ENCODE data around the gene RAMP3.

GRCh38 chr7:45118292-45118691 is 39.3 kb upstream of the RAMP3 start:
- TF ChIP-seq, protein P1, sequence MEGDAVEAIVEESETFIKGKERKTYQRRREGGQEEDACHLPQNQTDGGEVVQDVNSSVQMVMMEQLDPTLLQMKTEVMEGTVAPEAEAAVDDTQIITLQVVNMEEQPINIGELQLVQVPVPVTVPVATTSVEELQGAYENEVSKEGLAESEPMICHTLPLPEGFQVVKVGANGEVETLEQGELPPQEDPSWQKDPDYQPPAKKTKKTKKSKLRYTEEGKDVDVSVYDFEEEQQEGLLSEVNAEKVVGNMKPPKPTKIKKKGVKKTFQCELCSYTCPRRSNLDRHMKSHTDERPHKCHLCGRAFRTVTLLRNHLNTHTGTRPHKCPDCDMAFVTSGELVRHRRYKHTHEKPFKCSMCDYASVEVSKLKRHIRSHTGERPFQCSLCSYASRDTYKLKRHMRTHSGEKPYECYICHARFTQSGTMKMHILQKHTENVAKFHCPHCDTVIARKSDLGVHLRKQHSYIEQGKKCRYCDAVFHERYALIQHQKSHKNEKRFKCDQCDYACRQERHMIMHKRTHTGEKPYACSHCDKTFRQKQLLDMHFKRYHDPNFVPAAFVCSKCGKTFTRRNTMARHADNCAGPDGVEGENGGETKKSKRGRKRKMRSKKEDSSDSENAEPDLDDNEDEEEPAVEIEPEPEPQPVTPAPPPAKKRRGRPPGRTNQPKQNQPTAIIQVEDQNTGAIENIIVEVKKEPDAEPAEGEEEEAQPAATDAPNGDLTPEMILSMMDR (conservative IDR thresholded peaks at IDR 0.05 in 1 of 2, IDR thresholded peaks at IDR 0.05 in 1 of 2; ENCODE audit: extremely low read depth in 1 of 2, insufficient read depth in 1 of 2, low read depth in 1 of 2, low read length in 2 of 2) = no peak
- no peak for TF ChIP-seq EZH2 (IDR thresholded peaks at IDR 0.05; ENCODE audit: borderline replicate concordance, low read length)

Measured in mammary epithelial cell (primary cell).